H9 (cell line): ENCODE results near the gene INSR. TPM values are rescaled to one million over a fixed set of nuclear protein-coding genes. Genes with fewer than 3 reads are reported as not detected.
A peak's percentile ranks its signal among the peaks of the same experiment; 100 is the strongest.

Experiments used
- DNase-seq: peaks from one replicate; pipeline ENCODE4 v3.0.0-alpha.2; 2017
- H2AFZ ChIP-seq: one replicate; pipeline ENCODE4 v1.6.1; 2013; ENCODE audit warnings: mild to moderate bottlenecking, low read length, control low read depth, moderate library complexity
- H2AK5ac ChIP-seq: 2 replicates; pipeline ENCODE4 v1.6.1; 2013; ENCODE audit warnings: low read length, control low read depth, mixed read lengths; ENCODE audit not compliant: insufficient read length
- H2BK120ac ChIP-seq: one replicate; pipeline ENCODE4 v1.6.1; 2013; ENCODE audit warnings: low read depth, mild to moderate bottlenecking, low read length, control low read depth, inconsistent platforms; ENCODE audit not compliant: poor library complexity, severe bottlenecking
- H2BK12ac ChIP-seq: 2 replicates; pipeline ENCODE4 v1.6.1; 2013; ENCODE audit warnings: low read length, control low read depth, mixed read lengths, low read depth; ENCODE audit not compliant: insufficient read length
- H2BK15ac ChIP-seq: 2 replicates; pipeline ENCODE4 v1.6.1; 2013; ENCODE audit warnings: low read depth, low read length, control low read depth
- H2BK20ac ChIP-seq: one replicate; pipeline ENCODE4 v1.6.1; 2013; ENCODE audit warnings: low read depth, mild to moderate bottlenecking, low read length, control low read depth, inconsistent platforms; ENCODE audit not compliant: poor library complexity, severe bottlenecking
- H2BK5ac ChIP-seq: 2 replicates; pipeline ENCODE4 v1.6.1; 2013; ENCODE audit warnings: low read length, control low read depth, mixed read lengths; ENCODE audit not compliant: insufficient read length
- H3K14ac ChIP-seq: 2 replicates; pipeline ENCODE4 v1.6.1; 2013; ENCODE audit warnings: low read length, control low read depth; ENCODE audit not compliant: insufficient read depth
- H3K18ac ChIP-seq: 2 replicates; pipeline ENCODE4 v1.6.1; 2013; ENCODE audit warnings: low read depth, mild to moderate bottlenecking, mixed read lengths, low read length, control low read depth; ENCODE audit not compliant: insufficient read length
- H3K23ac ChIP-seq: 2 replicates; pipeline ENCODE4 v1.6.1; 2013; ENCODE audit warnings: low read length, control low read depth, mixed read lengths, low read depth; ENCODE audit not compliant: insufficient read length
- H3K23me2 ChIP-seq: 2 replicates; pipeline ENCODE4 v1.6.1; 2013; ENCODE audit warnings: low read depth, mild to moderate bottlenecking, mixed read lengths, low read length, control low read depth; ENCODE audit not compliant: insufficient read length, poor library complexity, severe bottlenecking
- H3K27ac ChIP-seq: 2 replicates; pipeline ENCODE4 v1.5.1; 2013; ENCODE audit warnings: low read length, control low read depth, mixed read lengths, low read depth; ENCODE audit not compliant: insufficient read length
- H3K27me3 ChIP-seq: 2 replicates; pipeline ENCODE4 v1.6.1; 2013; ENCODE audit warnings: low read length, control low read depth, inconsistent platforms; ENCODE audit not compliant: insufficient read depth
- H3K4ac ChIP-seq: 2 replicates; pipeline ENCODE4 v1.6.1; 2013; ENCODE audit warnings: low read depth, mild to moderate bottlenecking, control low read depth, inconsistent platforms, low read length, moderate library complexity
- H3K4me1 ChIP-seq: 2 replicates; pipeline ENCODE4 v1.6.1; 2013; ENCODE audit warnings: low read length, control low read depth, inconsistent platforms; ENCODE audit not compliant: insufficient read depth
- H3K4me2 ChIP-seq: 2 replicates; pipeline ENCODE4 v1.6.1; 2013; ENCODE audit warnings: low read length, control low read depth, mixed read lengths; ENCODE audit not compliant: insufficient read length, insufficient read depth
- H3K56ac ChIP-seq: 2 replicates; pipeline ENCODE4 v1.6.1; 2013; ENCODE audit warnings: low read depth, mild to moderate bottlenecking, mixed read lengths, low read length, control low read depth; ENCODE audit not compliant: insufficient read length
- H3K79me1 ChIP-seq: 2 replicates; pipeline ENCODE4 v1.6.1; 2013; ENCODE audit warnings: low read depth, mild to moderate bottlenecking, moderate library complexity, low read length, control low read depth, inconsistent platforms; ENCODE audit not compliant: insufficient read depth, poor library complexity, severe bottlenecking
- H3K79me2 ChIP-seq: 2 replicates; pipeline ENCODE4 v1.6.1; 2013; ENCODE audit warnings: low read length, control low read depth, inconsistent platforms; ENCODE audit not compliant: insufficient read depth
- H3K9ac ChIP-seq: 2 replicates; pipeline ENCODE4 v1.6.1; 2013; ENCODE audit warnings: low read length, control low read depth, mixed read lengths; ENCODE audit not compliant: insufficient read length; ENCODE audit errors: extremely low read depth
- H3K9me3 ChIP-seq: one replicate; pipeline ENCODE4 v1.6.1; 2013; ENCODE audit warnings: low read depth, low read length, inconsistent platforms; ENCODE audit not compliant: control insufficient read depth
- H3T11ph ChIP-seq: one replicate; pipeline ENCODE4 v1.6.1; 2013; ENCODE audit warnings: mild to moderate bottlenecking, low read length, control low read depth, inconsistent platforms
- H4K20me1 ChIP-seq: one replicate; pipeline ENCODE4 v1.6.1; 2013; ENCODE audit not compliant: control insufficient read depth, insufficient read length, insufficient read depth
- H4K5ac ChIP-seq: 2 replicates; pipeline ENCODE4 v1.6.1; 2013; ENCODE audit warnings: low read depth, mild to moderate bottlenecking, mixed read lengths, low read length, control low read depth; ENCODE audit not compliant: insufficient read length
- H4K8ac ChIP-seq: replicated peaks from 2 replicates; pipeline ENCODE4 v1.6.1; 2013; ENCODE audit warnings: low read length, control low read depth, mixed read lengths, low read depth; ENCODE audit not compliant: insufficient read length
- H4K91ac ChIP-seq: 2 replicates; pipeline ENCODE4 v1.6.1; 2013; ENCODE audit warnings: low read depth, mild to moderate bottlenecking, moderate library complexity, mixed read lengths, low read length, control low read depth; ENCODE audit not compliant: insufficient read length
- H3K27ac Mint-ChIP-seq, 3 experiments: 2 replicates in 2 of 3; 3 replicates in 1 of 3; pipeline ENCODE4 v1.8.0; 2020 to 2021; ENCODE audit warnings: mixed read lengths in 3 of 3, mild to moderate bottlenecking in 1 of 3, moderate library complexity in 1 of 3
- H3K27me3 Mint-ChIP-seq: 2 replicates; pipeline ENCODE4 v1.8.0; 2021; ENCODE audit warnings: low read depth, mild to moderate bottlenecking, moderate library complexity, mixed read lengths
- H3K36me3 Mint-ChIP-seq, 3 experiments: 2 replicates in 2 of 3; 3 replicates in 1 of 3; pipeline ENCODE4 v1.8.0; 2020 to 2021; ENCODE audit warnings: low read depth in 3 of 3, mixed read lengths in 3 of 3; ENCODE audit not compliant: insufficient read depth in 1 of 3
- H3K4me1 Mint-ChIP-seq, 2 experiments: 2 replicates each; pipeline ENCODE4 v1.8.0; 2020; ENCODE audit warnings: mixed read lengths in 2 of 2
- H3K4me3 Mint-ChIP-seq, 2 experiments: 2 replicates in 1 of 2; 3 replicates in 1 of 2; pipeline ENCODE4 v1.8.0; 2020 to 2021; ENCODE audit warnings: mild to moderate bottlenecking in 2 of 2, mixed read lengths in 2 of 2, moderate library complexity in 1 of 2
- H3K9me3 Mint-ChIP-seq, 2 experiments: 2 replicates in 1 of 2; 3 replicates in 1 of 2; pipeline ENCODE4 v1.8.0; 2020; ENCODE audit warnings: mild to moderate bottlenecking in 2 of 2, mixed read lengths in 2 of 2, moderate library complexity in 1 of 2
- WGBS: extraction: QIAGEN DNeasy Blood & Tissue Kit; methylation state at CpG from one replicate; pipeline ENCODE4 v1.1.7; 2013; ENCODE audit warnings: missing lambda C conversion rate, low lambda C conversion rate, mixed read lengths; ENCODE audit not compliant: insufficient read length; ENCODE audit errors: extremely low coverage; 5-methylcytosine and 5-hydroxymethylcytosine counted together
- total RNA-seq: library from RNA; stranded (reverse); gene quantifications from 2 replicates; pipeline ENCODE4 v1.2.1, GENCODE V29; 2021
- TF ChIP-seq, protein P1 (sequence below): fragments of 200-600 bp; sonication (generic); conservative IDR thresholded peaks from 3 replicates; pipeline ENCODE4 v1.8.0; 2021; ENCODE audit warnings: antibody characterized with exemption, mild to moderate bottlenecking

Gene INSR
- total RNA-seq, 1 experiment from 2014 or later = 39.8 TPM

DNA sequence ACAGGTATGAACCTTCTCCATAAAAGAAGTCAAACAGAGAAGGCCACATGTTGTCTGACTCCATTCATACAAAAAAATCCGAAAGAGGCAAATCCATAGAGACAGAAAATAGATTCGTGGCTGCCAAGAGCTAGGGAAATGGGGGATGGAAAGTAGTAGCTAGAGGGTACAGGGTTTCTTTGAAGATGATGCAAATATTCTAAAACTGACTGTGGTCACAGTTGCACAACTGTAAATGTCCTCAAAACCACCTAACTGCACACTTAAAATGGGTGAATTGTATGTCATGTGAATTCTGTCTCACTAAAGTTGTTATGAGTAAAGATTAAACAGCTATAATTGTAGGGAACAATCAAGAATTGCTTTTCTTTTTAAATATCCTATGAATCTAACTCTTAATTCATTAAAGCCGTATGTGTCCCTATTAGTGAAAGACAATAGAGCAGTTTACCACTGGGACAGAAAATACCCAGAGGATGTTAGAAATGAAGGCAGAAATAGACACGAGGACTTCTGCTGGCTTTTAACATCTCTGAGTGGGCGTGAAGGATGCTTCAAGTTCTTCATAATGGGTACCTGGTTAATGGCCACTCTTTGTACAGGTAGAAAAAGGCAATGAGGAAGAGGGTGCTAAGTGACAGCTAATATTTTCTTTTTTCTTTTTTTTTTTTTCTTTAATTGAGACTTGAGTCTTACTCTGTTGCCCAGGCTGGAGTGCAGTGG, 21.2 kb downstream of the INSR start:
- peaks cover under 1% of the 10 kb centered on the region for H3K79me1 ChIP-seq
- H3K18ac ChIP-seq = no peak overlapping the region
- no peaks in the 10 kb centered on the region for H3K4me1 ChIP-seq
- H2AK5ac ChIP-seq = no peak overlapping the region
- H2AFZ ChIP-seq = no peak overlapping the region
- H3T11ph ChIP-seq = no peak overlapping the region
- H2BK5ac ChIP-seq = no peak overlapping the region
- no peak overlapping the region for H3K27ac ChIP-seq
- H4K5ac ChIP-seq = no peak overlapping the region
- H2BK20ac ChIP-seq = no peak overlapping the region
- Mint-ChIP-seq H3K4me3 (no peak overlapping the region), H3K4me1 (peaks cover 4 to 26% of the 10 kb centered on the region in 2 experiments), H3K9me3 (no peaks in the 10 kb centered on the region), H3K27ac (peak overlapping the region in 1 of 3 experiments; percentile 15; a peak in 3 of 7 replicates), H3K36me3 (peaks cover 0 to 10% (median 3%) of the 10 kb centered on the region in 3 experiments; a peak in 4 of 7 replicates), H3K27me3 (no peaks in the 10 kb centered on the region)
- no peak overlapping the region for H3K56ac ChIP-seq
- no peak overlapping the region for H3K14ac ChIP-seq
- H3K4me2 ChIP-seq = no peak overlapping the region
- H3K23ac ChIP-seq = no peak overlapping the region
- H4K8ac ChIP-seq = no peak overlapping the region
- H3K27me3 ChIP-seq = no peaks in the 10 kb centered on the region
- H3K9ac ChIP-seq = no peak overlapping the region
- no CpG with 5 or more reads among the region's 5 CpGs for WGBS
- no peak overlapping the region for H3K4ac ChIP-seq
- no peak overlapping the region for H2BK15ac ChIP-seq
- no peak overlapping the region for H4K91ac ChIP-seq
- H2BK12ac ChIP-seq = no peak overlapping the region
- H2BK120ac ChIP-seq = no peak overlapping the region
- no peaks in the 10 kb centered on the region for H3K9me3 ChIP-seq
- H3K23me2 ChIP-seq = no peaks in the 10 kb centered on the region
- TF ChIP-seq, protein P1, sequence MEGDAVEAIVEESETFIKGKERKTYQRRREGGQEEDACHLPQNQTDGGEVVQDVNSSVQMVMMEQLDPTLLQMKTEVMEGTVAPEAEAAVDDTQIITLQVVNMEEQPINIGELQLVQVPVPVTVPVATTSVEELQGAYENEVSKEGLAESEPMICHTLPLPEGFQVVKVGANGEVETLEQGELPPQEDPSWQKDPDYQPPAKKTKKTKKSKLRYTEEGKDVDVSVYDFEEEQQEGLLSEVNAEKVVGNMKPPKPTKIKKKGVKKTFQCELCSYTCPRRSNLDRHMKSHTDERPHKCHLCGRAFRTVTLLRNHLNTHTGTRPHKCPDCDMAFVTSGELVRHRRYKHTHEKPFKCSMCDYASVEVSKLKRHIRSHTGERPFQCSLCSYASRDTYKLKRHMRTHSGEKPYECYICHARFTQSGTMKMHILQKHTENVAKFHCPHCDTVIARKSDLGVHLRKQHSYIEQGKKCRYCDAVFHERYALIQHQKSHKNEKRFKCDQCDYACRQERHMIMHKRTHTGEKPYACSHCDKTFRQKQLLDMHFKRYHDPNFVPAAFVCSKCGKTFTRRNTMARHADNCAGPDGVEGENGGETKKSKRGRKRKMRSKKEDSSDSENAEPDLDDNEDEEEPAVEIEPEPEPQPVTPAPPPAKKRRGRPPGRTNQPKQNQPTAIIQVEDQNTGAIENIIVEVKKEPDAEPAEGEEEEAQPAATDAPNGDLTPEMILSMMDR = no peak
- H4K20me1 ChIP-seq = no peaks in the 10 kb centered on the region
- no peak for DNase-seq
- H3K79me2 ChIP-seq = no peaks in the 10 kb centered on the region
